Stomach (tissue), 9 donors: Measurements from ENCODE around the gene EXPH5. TPM values are rescaled to one million over a fixed set of nuclear protein-coding genes. Genes with fewer than 3 reads are reported as not detected.
A peak's percentile ranks its signal among the peaks of the same experiment; 100 is the strongest.
"Not testable (repeated sequence)": the region's sequence is repeated elsewhere in the genome, so short reads cannot be mapped to it uniquely, and the experiment has no call there.

ENCODE experiments used
- DNase-seq, 2 donors: peaks; one replicate each; pipeline versions ENCODE4 v3.0.0 to v3.0.0-alpha.2; 2013 to 2019
- H3K27ac ChIP-seq, 5 donors: fragments of 200-600 bp in 4 of 5; sonication (generic) in 4 of 5; one replicate each; pipeline ENCODE4 v1.5.1; 2013 to 2019; ENCODE audit warnings: mild to moderate bottlenecking in 1 of 5, moderate library complexity in 1 of 5
- H3K27me3 ChIP-seq, 3 donors: fragments of 200-600 bp; sonication (generic); one replicate each; pipeline ENCODE4 v1.5.1; 2017 to 2019; ENCODE audit warnings: mixed run types in 1 of 3
- H3K36me3 ChIP-seq, 4 donors: fragments of 200-600 bp; sonication (generic); 1 replicate in 3 of 4; 2 replicates in 1 of 4; pipeline ENCODE4 v1.5.1; 2016 to 2019
- H3K4me1 ChIP-seq, 4 donors: fragments of 200-600 bp; sonication (generic); one replicate each; pipeline ENCODE4 v1.5.1; 2016 to 2019
- H3K4me3 ChIP-seq, 4 donors: fragments of 200-600 bp; sonication (generic) in 3 of 4; one replicate each; pipeline ENCODE4 v1.5.1; 2016 to 2019; ENCODE audit warnings: mild to moderate bottlenecking in 1 of 4
- H3K9me3 ChIP-seq, 4 donors: fragments of 200-600 bp; sonication (generic); one replicate each; pipeline ENCODE4 v1.5.1; 2016 to 2019
- EP300 ChIP-seq: sonication (generic); formaldehyde crosslinking; IDR thresholded peaks from one replicate; pipeline ENCODE4 v1.6.1; 2017; ENCODE audit warnings: antibody characterized with exemption
- POLR2A ChIP-seq, 4 donors: fragments of 450-650 bp; IDR thresholded peaks; one replicate each; pipeline ENCODE4 v1.6.1; 2016; ENCODE audit warnings: antibody characterized with exemption in 4 of 4, control low read depth in 2 of 4, mild to moderate bottlenecking in 1 of 4, moderate library complexity in 1 of 4
- POLR2AphosphoS5 ChIP-seq, 3 donors: sonication (generic); formaldehyde crosslinking; IDR thresholded peaks; one replicate each; pipeline ENCODE4 v1.6.1; 2016; ENCODE audit warnings: antibody characterized with exemption in 3 of 3
- WGBS, 5 donors: extraction: QIAGEN DNeasy Blood & Tissue Kit in 3 of 5; methylation state at CpG; one replicate each; pipeline versions ENCODE4 v1.1.5 to v1.1.7; 2013 to 2018; 5-methylcytosine and 5-hydroxymethylcytosine counted together
- intact Hi-C: fragments of 100-400 bp; cut with DNase I; formaldehyde crosslinking; loops from one replicate; pipeline ENCODE4 v1.15.1; 2023; ENCODE audit warnings: low total_unique reads
- polyA plus RNA-seq, 3 donors: library from polyadenylated mRNA; stranded (reverse); fragments of 200-250 nt; gene quantifications; one replicate each; pipeline ENCODE4 v1.2.3, GENCODE V29; 2013
- total RNA-seq, 5 donors: library from RNA; depleted of rRNA; stranded (reverse); fragments of >200 nt; gene quantifications; one replicate each; pipeline versions ENCODE4 v1.1.0 to v1.2.3, GENCODE V29; 2014 to 2016
- TF ChIP-seq, protein P1 (sequence below), 7 experiments: fragments of 450-650 bp in 4 of 7; fragments of 200-600 bp in 3 of 7; sonication (generic) in 3 of 7; IDR thresholded peaks; one replicate each; pipeline ENCODE4 v1.5.1; 2016 to 2019; ENCODE audit warnings: antibody characterized with exemption in 7 of 7, control low read depth in 2 of 7, mild to moderate bottlenecking in 1 of 7
- donor health status: healthy with polysubstance abuse.
- donor health status: Bipolar disorder and iron deficiency.
- donor health status: healthy.

Gene EXPH5
- total and polyA plus RNA-seq, 8 donors: 0.75 to 23.7 (median 12.0) TPM

DNA sequence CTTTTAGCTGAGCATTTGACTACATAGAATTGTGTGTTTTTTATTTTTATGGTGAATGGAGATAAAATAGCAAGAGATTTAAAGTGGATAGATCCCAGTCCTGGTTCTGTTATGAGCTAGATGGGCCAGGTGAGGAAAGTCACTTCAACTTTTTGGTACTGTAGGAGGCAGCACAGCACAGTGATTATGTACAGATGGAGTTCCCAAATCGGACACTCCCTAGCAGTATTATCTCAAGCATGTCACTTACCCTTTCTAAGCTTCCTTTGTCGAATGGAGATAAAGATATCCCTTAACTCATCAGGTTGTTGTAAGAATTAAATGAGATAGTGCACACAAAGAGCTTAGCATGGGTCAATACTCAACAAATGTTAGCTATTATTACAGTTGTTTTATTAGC is 5.3 kb downstream of the EXPH5 start:
- peaks cover 0 to 14% (median 13%) of the 10 kb centered on the region in 4 donors for H3K4me1 ChIP-seq
- no peak for DNase-seq
- TF ChIP-seq EP300 (no peak), POLR2A (IDR thresholded peaks at IDR 0.05) (no peak), POLR2AphosphoS5 (IDR thresholded peaks at IDR 0.05) (no peak)
- TF ChIP-seq, protein P1, sequence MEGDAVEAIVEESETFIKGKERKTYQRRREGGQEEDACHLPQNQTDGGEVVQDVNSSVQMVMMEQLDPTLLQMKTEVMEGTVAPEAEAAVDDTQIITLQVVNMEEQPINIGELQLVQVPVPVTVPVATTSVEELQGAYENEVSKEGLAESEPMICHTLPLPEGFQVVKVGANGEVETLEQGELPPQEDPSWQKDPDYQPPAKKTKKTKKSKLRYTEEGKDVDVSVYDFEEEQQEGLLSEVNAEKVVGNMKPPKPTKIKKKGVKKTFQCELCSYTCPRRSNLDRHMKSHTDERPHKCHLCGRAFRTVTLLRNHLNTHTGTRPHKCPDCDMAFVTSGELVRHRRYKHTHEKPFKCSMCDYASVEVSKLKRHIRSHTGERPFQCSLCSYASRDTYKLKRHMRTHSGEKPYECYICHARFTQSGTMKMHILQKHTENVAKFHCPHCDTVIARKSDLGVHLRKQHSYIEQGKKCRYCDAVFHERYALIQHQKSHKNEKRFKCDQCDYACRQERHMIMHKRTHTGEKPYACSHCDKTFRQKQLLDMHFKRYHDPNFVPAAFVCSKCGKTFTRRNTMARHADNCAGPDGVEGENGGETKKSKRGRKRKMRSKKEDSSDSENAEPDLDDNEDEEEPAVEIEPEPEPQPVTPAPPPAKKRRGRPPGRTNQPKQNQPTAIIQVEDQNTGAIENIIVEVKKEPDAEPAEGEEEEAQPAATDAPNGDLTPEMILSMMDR (IDR thresholded peaks at IDR 0.05): no peak

DNA sequence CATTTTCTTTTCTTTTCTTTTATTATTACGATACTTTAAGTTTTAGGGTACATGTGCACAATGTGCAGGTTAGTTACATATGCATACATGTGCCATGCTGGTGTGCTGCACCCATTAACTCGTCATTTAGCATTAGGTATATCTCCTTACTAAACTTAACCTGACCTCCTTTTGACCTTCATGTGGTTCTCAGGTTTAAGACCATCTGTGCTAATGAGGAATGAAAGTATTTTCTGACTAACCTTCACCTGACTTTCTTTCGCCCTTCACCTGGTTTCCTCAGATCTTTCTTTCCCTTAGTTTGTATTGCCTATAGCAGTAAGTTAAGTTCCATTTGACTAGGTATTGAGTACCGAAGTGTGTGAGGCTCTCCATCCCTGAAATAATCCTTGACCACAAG is 6.5 kb downstream of the EXPH5 start:
- H3K36me3 ChIP-seq: no peaks in the 10 kb centered on the region
- H3K27me3 ChIP-seq: no peaks in the 10 kb centered on the region
- intact Hi-C loops: no loop called here
- H3K27ac ChIP-seq: no peak overlapping the region
- no peak overlapping the region for H3K4me3 ChIP-seq
- DNase-seq: no peak
- 89 to 96% (median 92%) methylated on average over 4 of the region's 4 CpGs for WGBS, 5 donors
- TF ChIP-seq POLR2AphosphoS5 (IDR thresholded peaks at IDR 0.05) (no peak), POLR2A (IDR thresholded peaks at IDR 0.05) (no peak), EP300 (no peak)
- TF ChIP-seq, protein P1 (IDR thresholded peaks at IDR 0.05): no peak
- no peaks in the 10 kb centered on the region for H3K9me3 ChIP-seq
- peaks cover 0 to 5% (median 4%) of the 10 kb centered on the region in 4 donors for H3K4me1 ChIP-seq

More for the DNA sequence above, 5.3 kb downstream of the EXPH5 start:
- Histone ChIP-seq H3K9me3 (no peaks in the 10 kb centered on the region), H3K36me3 (no peaks in the 10 kb centered on the region), H3K27ac (no peak overlapping the region), H3K4me3 (no peak overlapping the region), H3K27me3 (no peaks in the 10 kb centered on the region)
- intact Hi-C loops: no loop called here
- 42 to 61% (median 45%) methylated on average over 2 of the region's 2 CpGs for WGBS, 5 donors

DNA sequence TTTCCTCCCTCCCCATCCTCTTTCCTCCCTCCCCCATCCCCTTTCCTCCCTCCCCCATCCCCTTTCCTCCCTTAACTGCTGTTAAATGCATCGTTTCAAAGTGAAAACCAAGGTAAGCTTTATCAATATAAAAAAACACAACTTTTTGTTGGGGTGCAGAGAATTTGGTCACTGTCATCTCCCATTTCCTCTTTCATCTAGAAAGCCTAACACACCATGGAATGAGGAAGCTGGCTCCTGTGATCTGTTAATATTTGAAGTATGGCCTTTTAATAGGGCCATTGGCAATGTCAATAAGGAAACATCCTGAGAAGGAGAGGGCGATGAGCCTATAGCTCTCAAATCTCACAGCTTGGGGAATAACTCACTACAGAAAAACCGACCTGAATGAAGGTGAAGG is 7.0 kb downstream of the EXPH5 start:
- no peak overlapping the region for H3K27ac ChIP-seq
- H3K4me1 ChIP-seq: peaks cover 0 to under 1% (median 0%) of the 10 kb centered on the region in 4 donors
- WGBS, 5 donors: 52 to 67% (median 58%) methylated on average over 3 of the region's 3 CpGs
- H3K27me3 ChIP-seq: no peaks in the 10 kb centered on the region
- H3K4me3 ChIP-seq: no peak overlapping the region
- H3K9me3 ChIP-seq: no peaks in the 10 kb centered on the region
- no peaks in the 10 kb centered on the region for H3K36me3 ChIP-seq
- TF ChIP-seq POLR2AphosphoS5 (IDR thresholded peaks at IDR 0.05): no peak
- no peak for TF ChIP-seq POLR2A (IDR thresholded peaks at IDR 0.05)
- intact Hi-C loops: no loop called here
- DNase-seq: peak in 1 of 2 donors; percentile 28

DNA sequence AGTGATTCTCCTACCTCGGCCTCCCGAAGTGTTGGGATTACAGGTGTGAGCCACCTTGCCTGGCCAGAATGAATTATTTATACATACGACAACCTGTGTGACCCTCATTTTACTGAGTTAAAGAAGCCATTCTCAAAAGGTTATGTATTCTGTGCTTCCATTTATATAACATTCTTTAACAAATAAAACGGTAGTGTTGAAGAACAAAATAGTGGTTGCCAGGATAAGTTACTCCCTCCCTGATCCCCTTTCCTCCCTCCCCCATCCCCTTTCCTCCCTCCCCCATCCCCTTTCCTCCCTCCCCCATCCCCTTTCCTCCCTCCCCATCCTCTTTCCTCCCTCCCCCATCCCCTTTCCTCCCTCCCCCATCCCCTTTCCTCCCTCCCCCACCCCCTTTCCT is 7.4 kb downstream of the EXPH5 start:
- DNase-seq, H3K4me1 ChIP-seq, H3K4me3 ChIP-seq, intact Hi-C loops, H3K27me3 ChIP-seq, H3K9me3 ChIP-seq, H3K27ac ChIP-seq, H3K36me3 ChIP-seq: not testable (repeated sequence)
- 91 to 99% (median 94%) methylated on average over 4 of the region's 4 CpGs for WGBS, 5 donors

DNA sequence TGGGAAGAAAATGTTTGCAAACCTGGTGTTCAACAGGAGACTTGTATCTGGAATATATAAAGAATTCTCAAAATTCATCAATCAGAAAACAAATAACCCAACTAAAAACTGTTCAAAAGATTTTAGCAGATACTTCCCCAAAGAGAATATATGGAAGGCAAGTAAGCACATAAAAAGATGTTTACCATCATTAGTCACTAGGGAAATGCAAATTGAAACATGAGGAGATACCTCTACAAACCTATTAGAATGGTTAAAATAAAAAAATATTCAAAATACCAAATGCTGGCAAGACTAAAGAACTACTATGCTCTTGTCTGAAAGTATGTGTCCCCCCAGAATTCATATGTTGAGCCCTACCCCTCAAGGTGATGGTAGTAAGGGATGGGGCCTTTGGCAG is 8.6 kb downstream of the EXPH5 start:
- Histone ChIP-seq H3K9me3 (no peaks in the 10 kb centered on the region), H3K27me3 (no peaks in the 10 kb centered on the region), H3K4me3 (no peak overlapping the region), H3K36me3 (no peaks in the 10 kb centered on the region), H3K4me1 (no peaks in the 10 kb centered on the region), H3K27ac (no peak overlapping the region)
- no peak for DNase-seq
- intact Hi-C loops: no loop called here
- no peak for TF ChIP-seq EP300
- no peak for TF ChIP-seq POLR2A (IDR thresholded peaks at IDR 0.05)
- TF ChIP-seq, protein P1 (IDR thresholded peaks at IDR 0.05): no peak
